HEK293 (cell line): Measurements from ENCODE around the gene IGFBP5.

ENCODE experiments used
- CTCF ChIA-PET: fragments of 350-600 bp; formaldehyde crosslinking; extraction: SDS; loops from one replicate; lab custom pipeline; 2021; ENCODE audit warnings: antibody characterized with exemption; lab: Yijun Ruan, JAX
- POLR2A ChIA-PET: fragments of 300-600 bp; formaldehyde crosslinking; extraction: SDS; loops from one replicate; lab custom pipeline; 2020; ENCODE audit warnings: antibody characterized with exemption, inconsistent platforms; lab: Yijun Ruan, JAX
- H3K27ac ChIP-seq: fragments of 200-500 bp; sonication (Bioruptor generic); 2 replicates; pipeline ENCODE4 v1.5.1; 2014; ENCODE audit warnings: low read depth, low read length, control low read depth, inconsistent platforms; ENCODE audit errors: extremely low read depth
- H3K36me3 ChIP-seq, 2 experiments: fragments of 200-500 bp in 1 of 2; sonication (Bioruptor generic) in 1 of 2; 1 replicate in 1 of 2; 2 replicates in 1 of 2; pipeline ENCODE4 v1.5.1; 2014 to 2017; ENCODE audit warnings: inconsistent platforms in 2 of 2, low read length in 2 of 2; ENCODE audit not compliant: control insufficient read depth in 2 of 2, insufficient read depth in 1 of 2
- H3K4me1 ChIP-seq: fragments of 200-500 bp; sonication (Bioruptor generic); 2 replicates; pipeline ENCODE4 v1.5.1; 2014; ENCODE audit warnings: mild to moderate bottlenecking, low read length, inconsistent platforms; ENCODE audit not compliant: control insufficient read depth, insufficient read depth
- H3K4me3 ChIP-seq: 2 replicates; pipeline ENCODE4 v1.5.1; 2011; ENCODE audit warnings: low read depth, mild to moderate bottlenecking, control low read depth, low read length, moderate library complexity
- H3K9me3 ChIP-seq: fragments of 200-500 bp; sonication (Bioruptor generic); 2 replicates; pipeline ENCODE4 v1.5.1; 2014; ENCODE audit warnings: low read depth, low read length, inconsistent platforms; ENCODE audit not compliant: control insufficient read depth, insufficient read depth
- FEZF1 ChIP-seq: fragments of 450-650 bp; formaldehyde crosslinking; IDR thresholded peaks from 2 replicates; pipeline ENCODE4 v1.5.1; 2016; ENCODE audit warnings: missing biosample characterization, missing genetic modification characterization
- GLIS2 ChIP-seq: fragments of 450-650 bp; formaldehyde crosslinking; IDR thresholded peaks from 2 replicates; pipeline ENCODE4 v1.5.1; 2016; ENCODE audit warnings: missing biosample characterization, missing genetic modification characterization
- HOXC10 ChIP-seq: sonication (generic); formaldehyde crosslinking; IDR thresholded peaks from 2 replicates; pipeline ENCODE4 v1.8.1; 2023; ENCODE audit warnings: mild to moderate bottlenecking, missing genetic modification reagents
- OVOL3 ChIP-seq: fragments of 450-650 bp; formaldehyde crosslinking; IDR thresholded peaks from 2 replicates; pipeline ENCODE4 v1.5.1; 2016; ENCODE audit warnings: missing biosample characterization, missing genetic modification characterization
- SALL2 ChIP-seq: fragments of 450-650 bp; formaldehyde crosslinking; IDR thresholded peaks from 2 replicates; pipeline ENCODE4 v1.5.0; 2017; ENCODE audit warnings: missing biosample characterization, mild to moderate bottlenecking, missing genetic modification characterization, borderline replicate concordance
- ZEB2 ChIP-seq: fragments of 450-650 bp; formaldehyde crosslinking; IDR thresholded peaks from 2 replicates; pipeline ENCODE4 v1.5.1; 2016; ENCODE audit warnings: missing biosample characterization, missing genetic modification characterization
- ZFP3 ChIP-seq: fragments of 450-650 bp; formaldehyde crosslinking; IDR thresholded peaks from 2 replicates; pipeline ENCODE4 v1.5.1; 2016; ENCODE audit warnings: low read depth, missing biosample characterization, missing genetic modification characterization
- ZNF133 ChIP-seq: fragments of 450-650 bp; formaldehyde crosslinking; IDR thresholded peaks from 2 replicates; pipeline ENCODE4 v1.5.1; 2016; ENCODE audit warnings: missing biosample characterization, missing genetic modification characterization
- ZNF174 ChIP-seq: fragments of 450-650 bp; formaldehyde crosslinking; IDR thresholded peaks from 2 replicates; pipeline ENCODE4 v1.5.0; 2017; ENCODE audit warnings: missing biosample characterization, mild to moderate bottlenecking, missing genetic modification characterization
- ZNF184 ChIP-seq: fragments of 450-650 bp; IDR thresholded peaks from 2 replicates; pipeline ENCODE4 v1.5.1; 2018; ENCODE audit warnings: missing biosample characterization, mild to moderate bottlenecking, missing genetic modification characterization
- ZNF19 ChIP-seq: fragments of 450-650 bp; formaldehyde crosslinking; IDR thresholded peaks from 2 replicates; pipeline ENCODE4; 2016; ENCODE audit warnings: missing biosample characterization, missing genetic modification characterization, low read depth
- ZNF501 ChIP-seq: fragments of 450-650 bp; formaldehyde crosslinking; IDR thresholded peaks from 2 replicates; pipeline ENCODE4 v1.5.1; 2016; ENCODE audit warnings: missing biosample characterization, missing genetic modification characterization
- ZSCAN16 ChIP-seq: fragments of 450-650 bp; formaldehyde crosslinking; IDR thresholded peaks from 2 replicates; pipeline ENCODE4 v1.5.1; 2016; ENCODE audit warnings: missing biosample characterization, missing genetic modification characterization
- TF ChIP-seq, protein P1 (sequence below): fragments of 450-650 bp; formaldehyde crosslinking; IDR thresholded peaks from 2 replicates; pipeline ENCODE4 v1.5.1; 2016; ENCODE audit warnings: missing biosample characterization, missing genetic modification characterization

The IGFBP5 gene

GRCh38 chr2:216658757-216659156 lies 36.6 kb downstream of the IGFBP5 start:
- CTCF ChIA-PET: interaction anchor here (1.9 kb wide), 1 partner anchor 142 kb away, joined by 9 read pairs; no protein-coding TSS in a partner anchor
- TF ChIP-seq, protein P1, sequence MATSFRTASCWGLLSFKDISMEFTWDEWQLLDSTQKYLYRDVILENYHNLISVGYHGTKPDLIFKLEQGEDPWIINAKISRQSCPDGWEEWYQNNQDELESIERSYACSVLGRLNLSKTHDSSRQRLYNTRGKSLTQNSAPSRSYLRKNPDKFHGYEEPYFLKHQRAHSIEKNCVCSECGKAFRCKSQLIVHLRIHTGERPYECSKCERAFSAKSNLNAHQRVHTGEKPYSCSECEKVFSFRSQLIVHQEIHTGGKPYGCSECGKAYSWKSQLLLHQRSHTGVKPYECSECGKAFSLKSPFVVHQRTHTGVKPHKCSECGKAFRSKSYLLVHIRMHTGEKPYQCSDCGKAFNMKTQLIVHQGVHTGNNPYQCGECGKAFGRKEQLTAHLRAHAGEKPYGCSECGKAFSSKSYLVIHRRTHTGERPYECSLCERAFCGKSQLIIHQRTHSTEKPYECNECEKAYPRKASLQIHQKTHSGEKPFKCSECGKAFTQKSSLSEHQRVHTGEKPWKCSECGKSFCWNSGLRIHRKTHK (tag by site-specific recombination): no peak
- no peak for TF ChIP-seq ZNF184
- TF ChIP-seq ZSCAN16 (tag by site-specific recombination): no peak
- POLR2A ChIA-PET: no interaction called here
- no peak overlapping the region for H3K27ac ChIP-seq
- H3K4me1 ChIP-seq: no peaks in the 10 kb centered on the region
- no peaks in the 10 kb centered on the region for H3K36me3 ChIP-seq
- no peaks in the 10 kb centered on the region for H3K9me3 ChIP-seq
- no peak overlapping the region for H3K4me3 ChIP-seq

DNA sequence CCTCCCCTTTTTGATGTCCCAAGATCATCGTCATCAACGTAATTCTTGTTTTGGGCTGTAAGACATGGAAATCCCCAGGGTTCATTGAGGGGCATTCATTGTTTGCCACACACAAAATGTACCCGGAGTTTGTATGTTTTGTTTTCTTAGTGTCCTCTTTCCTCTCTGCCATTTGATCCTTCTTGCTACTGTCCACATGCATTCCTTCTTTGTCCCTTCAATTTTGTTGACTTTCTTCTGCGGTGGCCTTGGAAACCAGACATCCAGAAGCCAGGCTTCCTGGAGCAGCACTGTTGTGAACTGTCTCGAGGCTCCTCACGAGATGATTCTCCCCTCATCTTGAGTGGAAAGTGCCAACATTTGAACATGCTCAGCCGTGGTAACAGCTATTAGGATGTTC lies 37.4 kb downstream of the IGFBP5 start:
- H3K27ac ChIP-seq: no peak overlapping the region
- H3K9me3 ChIP-seq: no peaks in the 10 kb centered on the region
- H3K4me1 ChIP-seq: no peaks in the 10 kb centered on the region
- no peaks in the 10 kb centered on the region for H3K36me3 ChIP-seq
- ChIA-PET CTCF (interaction anchor here (2.1 kb wide), 1 partner anchor 9 kb away, joined by 5 read pairs; no protein-coding TSS in a partner anchor), POLR2A (interaction anchor here (0.6 kb wide), 1 partner anchor 1376 kb away, joined by 3 read pairs; no protein-coding TSS in a partner anchor)
- TF ChIP-seq GLIS2 (tag by site-specific recombination) (no peak), HOXC10 (no peak), ZFP3 (tag by site-specific recombination) (no peak), OVOL3 (no peak), ZNF133 (tag by site-specific recombination) (no peak), ZEB2 (tag by site-specific recombination) (no peak), ZNF501 (no peak)
- TF ChIP-seq, protein P1 (tag by site-specific recombination): no peak
- no peak overlapping the region for H3K4me3 ChIP-seq

GRCh38 chr2:216657086-216657855 lies 38.1 kb downstream of the IGFBP5 start:
- Histone ChIP-seq H3K36me3 (no peaks in the 10 kb centered on the region), H3K4me1 (no peaks in the 10 kb centered on the region), H3K9me3 (no peaks in the 10 kb centered on the region), H3K27ac (no peak overlapping the region), H3K4me3 (no peak overlapping the region)
- ChIA-PET POLR2A (no interaction called here), CTCF (interaction anchor here (1.2 to 2.1 kb wide), 2 partner anchors 8 to 10 kb away, joined by 3 to 5 read pairs; no protein-coding TSS in a partner anchor)
- TF ChIP-seq FEZF1 (tag by site-specific recombination): 0 out of 2 replicates have a peak, but pooled peaks have one; percentile 36
- TF ChIP-seq ZSCAN16 (tag by site-specific recombination): no peak

DNA sequence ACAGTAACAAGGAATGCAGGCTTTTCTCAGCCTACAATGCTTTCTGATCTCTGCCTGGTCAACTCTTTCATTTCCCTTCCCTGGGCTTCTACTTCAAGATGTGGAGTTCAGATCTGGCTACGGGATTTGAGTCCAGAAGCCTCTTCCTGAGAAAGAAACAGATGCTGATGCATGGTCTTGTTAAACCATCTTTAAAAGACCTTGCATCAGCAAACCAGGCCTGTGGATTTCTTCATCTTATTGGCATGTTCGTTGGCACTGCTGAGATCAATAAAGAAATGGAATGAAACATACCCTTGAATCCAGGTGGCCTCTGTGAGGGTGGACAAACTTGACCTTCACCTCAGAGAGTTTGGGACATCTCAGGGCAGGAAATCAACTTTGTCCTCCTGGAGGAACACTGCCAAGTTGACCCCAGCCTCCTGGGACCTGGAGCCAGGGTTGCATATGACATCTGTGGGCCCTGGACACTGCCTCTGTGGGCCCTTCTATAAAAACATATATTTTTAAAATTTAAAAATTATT lies 40.8 kb downstream of the IGFBP5 start:
- H3K4me3 ChIP-seq: no peak overlapping the region
- TF ChIP-seq ZNF174 (tag by site-specific recombination) (no peak), SALL2 (tag by site-specific recombination) (no peak), ZNF19 (tag by site-specific recombination) (no peak)
- TF ChIP-seq, all 188 proteins: peak for 0
- no peaks in the 10 kb centered on the region for H3K9me3 ChIP-seq
- no peak overlapping the region for H3K27ac ChIP-seq
- no peaks in the 10 kb centered on the region for H3K36me3 ChIP-seq
- ChIA-PET CTCF (interaction anchor here (1.5 kb wide), 1 partner anchor 135 kb away, joined by 5 read pairs; no protein-coding TSS in a partner anchor), POLR2A (no interaction called here)
- no peaks in the 10 kb centered on the region for H3K4me1 ChIP-seq
